DMS53 (cell line): ENCODE results near the gene BCO2.
A peak's percentile ranks its signal among the peaks of the same experiment; 100 is the strongest.
"Not testable (repeated sequence)": the region's sequence is repeated elsewhere in the genome, so short reads cannot be mapped to it uniquely, and the experiment has no call there.

Experiments
- DNase-seq: peaks from one replicate; lab custom pipeline; 2025; lab: John Stamatoyannopoulos, UW

Gene BCO2

DNA sequence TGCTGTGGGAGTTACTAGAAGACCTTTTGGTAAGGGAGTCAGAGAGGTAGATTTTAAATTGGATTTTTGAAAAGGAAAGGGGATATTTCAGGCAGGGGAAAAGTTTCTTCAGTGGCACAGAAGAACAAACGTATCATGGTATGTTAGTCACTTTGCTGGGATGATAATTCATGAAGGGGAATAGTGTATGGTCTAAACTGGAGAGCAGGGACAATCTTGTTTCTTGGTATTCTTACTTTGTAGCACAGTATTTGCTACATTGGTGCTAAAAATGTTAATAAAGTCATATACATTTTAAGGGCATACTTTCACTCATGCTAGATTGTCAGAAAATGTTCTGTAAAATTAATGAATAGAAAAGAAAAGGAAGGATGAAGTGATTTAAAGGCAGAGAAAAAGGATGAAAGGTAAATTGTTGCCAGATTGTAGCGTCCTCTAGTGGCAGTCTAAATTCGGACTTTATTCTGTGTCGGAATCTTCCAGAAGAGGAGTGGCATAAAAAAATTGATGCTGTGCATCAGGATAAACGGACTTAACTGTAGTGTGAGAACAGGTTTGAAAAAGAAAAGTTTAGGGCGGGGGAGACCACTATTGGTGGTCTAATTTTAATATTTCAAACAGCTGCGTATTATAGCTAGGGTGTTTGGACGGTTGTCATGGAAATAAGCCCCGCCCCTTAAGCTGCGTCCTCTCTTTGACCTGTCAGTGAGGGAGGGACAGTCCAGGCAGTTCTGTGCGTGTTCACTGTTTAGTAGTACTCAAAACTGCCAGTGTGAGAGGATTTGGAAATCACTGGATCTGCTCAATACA lies at the start of gene BCO2:
BCO2 (plus strand) TSS at position 724 of the 810 bp plus-strand sequence. CDS start 90 bp downstream, outside the sequence.
- DNase-seq = peak; percentile 88

- no peak for DNase-seq
Measured at GRCh38 chr11:112127056-112127455, 48.3 kb upstream of the BCO2 start.

GRCh38 chr11:112128483-112129121 lies 46.7 kb upstream of the BCO2 start:
- peak; percentile 91 for DNase-seq

- DNase-seq = no peak
Measured at GRCh38 chr11:112129656-112130055, 45.7 kb upstream of the BCO2 start.

DNA sequence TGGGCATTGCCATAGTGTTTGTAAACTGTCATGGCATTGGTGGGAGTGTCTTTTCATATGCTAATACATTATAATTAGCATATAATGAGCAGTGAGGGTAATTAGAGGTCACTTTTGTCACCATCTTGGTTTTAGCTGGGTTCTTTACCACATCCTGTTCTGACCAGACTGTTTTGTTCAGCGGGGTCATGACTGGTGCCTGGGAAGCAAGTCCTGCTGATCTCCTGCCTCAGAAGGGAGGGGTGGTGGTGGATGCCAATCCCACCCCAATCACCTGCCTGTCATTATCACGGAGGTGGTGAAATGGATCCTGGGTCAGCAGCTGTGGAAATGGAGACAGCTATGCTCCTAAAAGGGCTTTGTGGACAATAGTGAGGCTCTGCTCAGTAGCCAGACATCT lies 42.6 kb upstream of the BCO2 start:
- no peak for DNase-seq

- no peak for DNase-seq
Measured at GRCh38 chr11:112134473-112134872, 40.8 kb upstream of the BCO2 start.

DNA sequence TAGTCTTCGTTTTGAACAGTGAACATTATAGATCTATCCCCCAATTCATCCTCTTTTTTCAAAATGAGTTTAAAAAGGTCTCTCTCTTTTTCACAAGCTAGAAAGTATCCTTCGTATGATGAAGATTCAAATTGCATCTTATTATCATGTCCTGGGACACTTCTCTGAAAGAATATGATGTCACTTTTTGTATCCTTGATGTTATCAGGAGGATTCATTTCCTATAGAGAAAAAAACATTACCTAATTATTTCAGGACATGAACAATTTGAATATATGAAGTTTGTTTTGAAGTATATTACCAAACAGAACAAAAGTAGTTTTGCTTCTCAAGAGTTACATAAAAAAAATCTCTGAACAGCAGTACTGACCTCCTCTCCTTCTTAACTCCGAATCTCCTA lies 31.7 kb upstream of the BCO2 start:
- DNase-seq = no peak

- no peak for DNase-seq
Measured at GRCh38 chr11:112150517-112150916, 24.8 kb upstream of the BCO2 start.

DNA sequence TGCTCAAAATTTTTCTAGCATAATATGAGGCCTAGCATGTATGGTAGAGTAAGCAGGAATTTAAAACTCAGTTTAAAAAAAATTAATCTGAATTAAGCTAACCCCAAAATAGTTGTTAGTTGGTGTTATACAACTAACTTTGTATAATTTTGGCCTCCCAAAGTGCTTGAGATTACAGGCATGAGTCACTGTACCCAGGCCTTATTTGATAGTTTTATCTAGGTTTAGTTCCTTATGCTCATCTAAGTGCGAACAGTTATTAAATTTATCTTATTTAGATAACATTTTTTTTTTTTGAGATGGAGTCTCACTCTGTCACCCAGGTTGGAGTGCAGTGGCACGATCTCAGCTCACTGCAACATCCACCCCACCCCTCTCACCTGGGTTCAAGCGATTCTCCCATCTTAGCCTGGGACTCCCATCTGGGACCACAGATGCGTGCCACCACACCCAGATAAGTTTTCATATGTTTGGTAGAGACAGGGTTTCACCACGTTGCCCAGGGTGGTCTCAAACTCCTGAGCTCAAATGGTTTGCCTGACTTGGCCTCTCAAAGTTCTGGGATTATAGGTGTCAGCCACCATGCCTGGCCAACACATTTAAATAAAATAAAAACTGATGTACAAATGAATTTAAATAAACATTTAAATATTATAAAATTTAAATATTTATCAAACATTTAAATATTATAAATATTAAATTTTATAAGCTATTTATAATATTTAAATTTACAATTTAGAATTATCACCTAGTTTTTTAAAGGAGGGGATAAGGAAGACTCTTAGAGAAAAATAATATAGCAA lies 19.0 kb upstream of the BCO2 start:
- no peak for DNase-seq

DNA sequence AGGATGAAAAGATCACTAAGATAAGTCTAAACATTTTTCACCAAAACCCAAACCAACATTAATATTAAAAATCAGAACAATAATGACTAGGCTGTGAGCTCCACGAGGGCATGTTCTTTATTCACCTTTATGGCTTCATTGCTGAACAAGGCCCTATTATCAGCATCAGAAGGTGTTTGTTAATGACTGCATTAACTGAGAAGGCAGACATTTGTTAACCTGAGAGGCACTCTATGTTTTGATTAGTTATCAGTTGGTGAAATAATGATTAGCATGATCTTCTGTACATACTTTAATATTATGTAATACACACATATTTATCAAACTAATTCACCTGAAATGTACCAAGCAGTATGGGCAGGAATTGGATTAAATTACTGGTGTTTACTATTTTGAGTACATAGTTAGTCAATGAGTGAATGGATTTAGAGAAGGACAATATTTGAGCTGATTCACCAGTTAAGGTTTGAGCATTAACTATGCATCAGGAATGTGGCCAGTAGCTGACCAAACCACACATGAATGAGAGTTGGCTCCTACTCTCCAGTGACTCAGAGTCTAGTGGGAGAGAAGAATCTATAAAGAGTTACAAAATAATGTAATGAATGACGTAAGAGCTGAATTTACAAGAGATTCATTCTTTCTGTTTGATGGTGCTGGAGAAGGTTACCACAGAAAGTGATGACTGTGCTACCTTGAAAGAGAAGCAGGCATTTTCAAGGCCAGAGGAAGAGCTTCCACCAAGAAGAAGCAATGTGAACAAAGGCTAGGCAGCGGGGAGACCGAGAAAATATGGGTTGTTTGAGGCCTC lies 18.2 kb upstream of the BCO2 start:
- peak; percentile 60 for DNase-seq

DNA sequence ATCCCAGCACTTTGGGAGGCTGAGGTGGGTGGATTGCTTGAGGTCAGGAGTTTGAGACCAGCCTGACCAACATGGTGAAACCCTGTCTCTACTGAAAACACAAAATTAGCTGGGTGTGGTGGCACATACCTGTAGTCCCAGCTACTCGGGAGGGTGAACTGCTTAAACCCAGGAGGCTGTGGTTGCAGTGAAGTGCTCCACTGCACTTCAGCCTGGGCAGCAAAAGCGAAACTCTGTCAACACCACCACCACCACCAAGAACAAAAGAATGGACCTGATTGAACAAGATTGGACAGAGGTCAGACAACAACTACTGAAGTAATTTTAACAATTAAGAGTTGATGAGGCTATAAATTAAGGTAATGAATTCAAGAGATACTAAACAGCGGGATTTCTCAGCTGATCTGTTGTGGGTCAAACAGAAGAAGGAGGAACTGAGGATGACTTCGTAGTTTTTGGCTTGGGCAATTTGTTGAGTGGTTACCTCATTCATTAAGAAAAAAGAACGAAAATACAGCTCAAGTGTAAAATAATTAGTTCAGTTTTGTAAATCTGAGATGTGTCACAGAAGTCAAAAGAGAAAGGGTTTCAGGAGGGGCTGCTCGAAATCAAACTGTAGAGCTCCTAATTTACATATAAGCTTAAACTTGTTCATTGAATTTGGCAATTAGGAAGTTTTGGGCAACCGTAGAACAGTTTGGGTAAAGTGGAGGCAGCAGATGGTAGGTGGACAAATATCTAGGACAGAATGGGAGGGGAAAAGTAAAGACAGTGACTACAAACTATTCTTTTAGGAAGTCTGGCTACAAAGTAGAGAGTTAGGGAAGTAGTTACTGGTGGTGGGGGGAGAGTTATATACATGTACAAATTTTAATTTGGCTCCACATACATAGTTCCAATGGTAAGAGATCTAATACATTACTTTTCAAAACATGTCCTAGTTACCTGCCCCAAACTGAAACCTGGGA lies 15.9 kb upstream of the BCO2 start:
- no peak for DNase-seq

- peak; percentile 5 for DNase-seq
Measured at GRCh38 chr11:112160091-112160848, 15.0 kb upstream of the BCO2 start.

DNA sequence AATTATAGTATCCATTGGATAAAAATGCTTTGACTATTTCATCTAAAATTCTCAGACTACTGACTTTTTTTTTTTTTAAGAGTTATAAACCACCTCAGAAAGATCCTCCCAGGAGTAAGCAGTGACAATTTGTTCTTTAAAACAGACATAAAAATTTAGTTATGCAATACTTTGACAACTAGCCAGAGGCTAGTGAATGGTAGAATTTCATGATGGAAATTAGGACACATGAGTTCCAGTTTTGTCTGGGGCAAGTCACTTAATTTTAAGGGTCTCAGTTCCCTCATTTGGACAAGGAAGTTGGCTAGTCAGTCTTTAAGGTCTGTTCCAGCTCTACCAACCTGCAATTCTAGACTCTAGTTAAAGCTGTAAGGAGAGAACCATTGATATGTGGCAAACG lies 14.3 kb upstream of the BCO2 start:
- DNase-seq = no peak

GRCh38 chr11:112162200-112162599 lies 13.1 kb upstream of the BCO2 start:
- DNase-seq = not testable (repeated sequence)

GRCh38 chr11:112162761-112163546 lies 12.4 kb upstream of the BCO2 start:
- no peak for DNase-seq

DNA sequence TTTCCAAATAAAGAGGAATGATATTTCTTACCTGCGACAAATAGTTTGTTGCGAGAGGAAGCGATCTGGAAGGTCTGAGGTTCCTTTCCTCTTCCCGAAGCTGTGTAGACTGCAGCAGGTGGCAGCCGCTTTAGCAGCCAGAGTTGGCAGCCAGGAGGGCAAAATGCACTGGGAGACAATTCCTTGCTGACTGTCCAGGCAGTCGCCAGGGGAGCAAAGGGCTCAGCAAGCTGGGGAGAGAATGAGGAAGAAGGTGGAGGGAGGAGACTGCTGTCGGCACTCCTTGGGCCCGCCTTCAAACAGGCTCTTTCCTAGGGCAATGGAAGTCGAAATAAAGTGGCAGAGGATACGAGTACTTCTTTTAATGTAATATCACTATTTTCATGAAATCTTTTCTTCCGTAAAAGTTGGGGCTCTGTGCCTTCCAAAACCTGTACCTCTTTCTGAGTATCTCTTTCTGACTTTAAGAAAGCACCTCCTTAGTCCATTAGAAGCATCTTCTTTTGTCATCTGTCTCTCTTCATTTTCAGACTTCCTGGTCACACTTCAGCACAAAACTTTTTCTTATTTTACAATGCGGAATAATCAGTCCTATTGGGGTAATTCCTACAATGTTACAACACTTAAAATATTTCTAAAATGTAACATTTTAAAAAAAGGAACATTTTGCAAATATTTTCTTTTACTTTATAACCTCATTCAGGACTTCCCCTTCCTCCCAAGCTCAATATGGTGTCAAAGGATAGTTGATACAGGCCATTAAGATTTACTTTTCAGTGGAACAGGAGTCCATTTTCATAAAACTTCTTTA lies 11.2 kb upstream of the BCO2 start, which contains the start of gene IL18:
IL18 (minus strand) TSS at position 220 of the 811 bp plus-strand sequence. CDS start 9,041 bp downstream, outside the sequence.
- no peak for DNase-seq

- no peak for DNase-seq
Measured at GRCh38 chr11:112165049-112165448, 10.3 kb upstream of the BCO2 start.

DNA sequence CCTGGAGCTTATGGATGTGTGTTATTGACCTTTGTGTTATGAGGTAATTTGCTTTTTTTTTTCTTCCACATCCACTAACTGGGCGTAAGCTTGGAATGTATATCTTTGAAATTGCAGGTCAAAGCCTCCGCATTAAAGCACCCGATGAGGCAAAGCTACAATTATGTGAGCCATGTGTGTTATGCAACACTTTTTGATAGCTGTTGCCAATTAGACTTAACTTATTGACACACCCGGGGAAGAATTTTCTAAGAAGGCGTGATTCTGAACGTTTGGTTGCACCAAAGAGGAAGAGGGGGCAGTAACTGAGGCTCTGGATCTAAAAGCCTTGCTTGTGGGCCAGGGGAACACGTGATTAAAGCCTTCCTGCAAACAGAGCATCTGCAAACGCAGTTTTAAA lies 8.8 kb upstream of the BCO2 start:
- no peak for DNase-seq
